IPS DF 19.7 (cell line): Measurements from ENCODE around the gene ZGPAT.

Experiments used
- DNase-seq: peaks from one replicate; pipeline ENCODE4 v3.0.0-alpha.2; 2013; ENCODE audit warnings: low read depth, low spot score

ZGPAT gene

GRCh38 chr20:63678667-63679465, 29.0 kb upstream of the ZGPAT start:
- no peak for DNase-seq

DNA sequence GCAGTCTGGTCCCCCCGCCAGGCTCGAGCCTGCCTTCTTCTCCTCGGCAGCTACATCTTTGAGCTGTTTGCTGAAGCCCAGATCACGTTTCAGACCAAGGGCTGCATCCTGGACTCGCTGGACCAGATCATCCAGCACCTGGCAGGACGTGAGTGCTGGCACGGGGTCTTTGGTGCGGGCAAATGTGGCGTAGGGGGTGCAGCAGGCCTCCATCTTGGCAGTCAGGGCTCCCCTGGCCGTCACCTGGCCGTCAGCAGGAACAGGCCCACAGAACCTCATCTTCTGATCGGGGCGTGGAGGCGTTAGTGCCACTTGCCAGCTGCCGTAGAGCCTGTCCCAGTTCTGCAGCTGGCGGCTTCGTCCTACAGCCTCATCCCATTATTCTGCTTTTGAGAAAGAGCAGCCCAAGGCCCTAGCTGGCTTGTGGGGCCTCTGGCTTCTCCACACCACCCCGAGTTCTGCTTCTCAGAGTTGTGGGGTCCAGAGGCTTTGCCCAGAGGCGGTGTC, 28.0 kb upstream of the ZGPAT start:
- DNase-seq: no peak

DNA sequence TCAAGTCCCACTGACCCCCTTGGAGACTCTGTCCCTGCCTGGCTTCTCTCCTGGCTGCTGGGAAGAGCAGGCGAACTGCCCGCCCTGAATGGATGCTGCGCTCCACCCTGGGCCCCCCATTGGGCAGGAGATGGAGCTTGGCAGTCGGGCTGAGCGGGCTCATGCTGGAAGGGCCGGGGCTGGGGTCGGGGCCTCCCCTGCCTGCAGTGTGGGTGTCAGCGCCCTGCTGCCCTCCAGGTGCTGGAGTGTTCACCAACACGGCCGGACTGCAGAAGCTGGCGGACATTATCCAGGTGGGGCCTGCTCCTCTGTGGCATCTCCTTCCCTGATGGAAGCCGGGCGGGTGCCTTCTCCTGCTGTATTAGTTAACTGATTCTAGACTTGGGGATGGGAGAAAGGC, 27.4 kb upstream of the ZGPAT start:
- DNase-seq: no peak

- no peak for DNase-seq
Measured at GRCh38 chr20:63680857-63681608, 26.8 kb upstream of the ZGPAT start.

- DNase-seq: no peak
Measured at GRCh38 chr20:63681609-63682142, 26.2 kb upstream of the ZGPAT start.

- no peak for DNase-seq
Measured at GRCh38 chr20:63682384-63683139, 25.3 kb upstream of the ZGPAT start.

GRCh38 chr20:63685269-63686026, 22.4 kb upstream of the ZGPAT start:
- DNase-seq: no peak

- DNase-seq: no peak
Measured at GRCh38 chr20:63686094-63686491, 21.7 kb upstream of the ZGPAT start.

- DNase-seq: no peak
Measured at GRCh38 chr20:63686492-63687321, 21.1 kb upstream of the ZGPAT start.

- no peak for DNase-seq
Measured at GRCh38 chr20:63687419-63688178, 20.2 kb upstream of the ZGPAT start.

DNA sequence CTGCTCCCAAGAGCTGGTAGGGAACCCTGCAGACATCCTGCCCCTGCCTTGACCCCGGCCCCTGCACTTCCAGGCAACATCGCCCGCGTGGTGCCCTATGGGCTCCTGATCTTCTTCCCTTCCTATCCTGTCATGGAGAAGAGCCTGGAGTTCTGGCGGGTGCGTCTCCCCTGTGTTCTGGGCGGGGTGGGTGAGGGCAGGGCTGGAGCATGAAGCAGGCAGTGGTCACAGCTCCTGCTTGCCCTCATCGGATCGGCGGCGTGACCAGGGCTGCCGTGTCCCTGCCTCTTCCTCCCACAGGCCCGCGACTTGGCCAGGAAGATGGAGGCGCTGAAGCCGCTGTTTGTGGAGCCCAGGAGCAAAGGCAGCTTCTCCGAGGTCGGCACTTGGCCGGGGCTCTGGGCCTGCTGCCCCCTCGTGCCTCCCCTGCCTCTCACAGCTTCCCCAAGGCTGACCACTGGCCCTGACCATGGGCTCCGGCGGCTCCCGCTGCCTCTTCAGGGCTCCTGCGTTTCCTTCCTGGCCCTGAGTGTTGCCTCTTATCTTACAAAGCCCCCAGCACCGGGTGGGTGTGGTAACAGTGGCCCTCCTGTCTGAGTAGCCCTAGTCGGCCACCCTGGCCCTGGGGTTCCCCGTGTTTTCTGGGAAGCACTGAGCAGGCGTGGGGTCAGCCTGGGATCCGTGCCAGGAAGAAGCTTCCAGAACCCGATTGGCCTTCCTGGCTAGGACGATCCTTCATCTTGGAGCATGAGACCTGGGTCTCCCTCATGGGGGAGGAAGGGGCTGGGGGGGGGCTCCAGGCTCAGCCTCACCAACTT, 19.4 kb upstream of the ZGPAT start:
- no peak for DNase-seq

- DNase-seq: no peak
Measured at GRCh38 chr20:63689046-63690002, 18.5 kb upstream of the ZGPAT start.

DNA sequence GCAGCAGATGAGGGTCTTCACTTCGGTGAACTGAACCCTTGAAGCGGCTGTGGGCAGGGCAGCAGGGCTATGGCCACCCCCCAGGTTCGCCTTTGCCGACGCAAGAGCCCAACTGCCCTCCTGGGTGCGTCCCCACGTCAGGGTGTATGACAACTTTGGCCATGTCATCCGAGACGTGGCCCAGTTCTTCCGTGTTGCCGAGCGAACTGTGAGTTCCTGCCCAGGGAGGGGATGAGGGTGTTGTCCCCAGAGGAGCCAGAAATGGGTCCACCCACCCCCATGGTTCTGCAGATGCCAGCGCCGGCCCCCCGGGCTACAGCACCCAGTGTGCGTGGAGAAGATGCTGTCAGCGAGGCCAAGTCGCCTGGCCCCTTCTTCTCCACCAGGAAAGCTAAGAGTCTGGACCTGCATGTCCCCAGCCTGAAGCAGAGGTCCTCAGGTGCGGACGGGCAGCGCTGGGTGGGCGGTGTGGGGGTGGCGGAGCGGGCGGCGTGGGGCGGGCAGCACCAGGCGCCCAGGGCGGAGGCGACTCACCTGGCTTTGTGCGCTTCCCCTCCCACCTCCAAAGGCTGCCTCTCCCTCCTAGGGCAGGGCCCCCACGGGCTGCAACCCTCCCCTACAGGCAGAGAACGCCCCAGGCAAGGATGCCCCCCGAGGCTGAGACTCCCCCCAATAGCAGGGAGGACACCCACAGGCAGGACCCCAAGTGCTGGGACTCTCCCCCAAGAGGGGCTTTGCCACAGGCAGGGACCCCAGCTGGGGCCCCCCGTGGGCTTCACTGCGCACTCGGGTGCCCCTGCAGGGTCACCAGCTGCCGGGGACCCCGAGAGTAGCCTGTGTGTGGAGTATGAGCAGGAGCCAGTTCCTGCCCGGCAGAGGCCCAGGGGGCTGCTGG, 17.6 kb upstream of the ZGPAT start:
- no peak for DNase-seq

DNA sequence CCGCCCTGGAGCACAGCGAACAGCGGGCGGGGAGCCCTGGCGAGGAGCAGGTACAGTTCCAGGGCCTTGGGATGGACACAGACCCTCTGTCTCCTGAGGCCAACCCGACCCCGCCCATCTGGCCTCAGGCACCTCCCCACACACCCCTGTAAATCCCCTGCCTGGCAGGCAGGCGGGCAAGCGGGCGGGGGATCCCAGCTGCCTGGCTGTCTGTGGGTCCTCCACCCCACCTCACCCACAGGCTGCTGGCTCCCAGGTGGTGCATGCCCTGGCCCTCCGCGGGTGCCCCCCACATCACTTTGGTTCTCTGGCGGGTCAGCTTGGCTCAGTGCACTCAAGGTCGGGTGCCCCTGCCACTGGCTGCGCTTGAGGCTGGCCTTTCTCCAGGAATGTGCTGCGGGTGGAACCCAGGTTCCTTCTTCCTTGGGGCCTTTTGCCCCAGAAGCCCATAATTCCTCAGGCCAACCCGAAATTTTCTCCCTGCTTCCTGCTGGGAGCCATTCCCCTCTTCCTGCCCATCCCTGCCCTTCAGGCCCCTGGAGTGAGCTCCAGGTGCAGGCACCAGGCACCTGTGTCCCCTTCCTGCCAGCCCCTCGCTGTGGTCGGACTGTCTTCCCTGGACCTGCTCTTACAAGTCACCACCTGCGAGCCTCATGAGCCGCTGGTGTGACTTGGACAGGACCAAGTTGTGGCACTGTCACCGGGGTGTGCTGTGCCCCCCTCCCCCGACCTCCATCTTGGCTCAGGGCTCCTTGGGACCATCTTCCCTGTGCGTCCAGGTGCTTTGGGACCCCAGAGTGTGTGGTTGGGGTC, 16.7 kb upstream of the ZGPAT start:
- DNase-seq: no peak

- no peak for DNase-seq
Measured at GRCh38 chr20:63691711-63692435, 16.0 kb upstream of the ZGPAT start.
